Ishikawa (cell line): ENCODE results near the gene EDEM1.

Experiments used
- CEBPB ChIP-seq: IDR thresholded peaks from 2 replicates; pipeline ENCODE4 v1.6.1; 2012
- CREB1 ChIP-seq: IDR thresholded peaks from 2 replicates; pipeline ENCODE4 v1.6.1; 2012; ENCODE audit warnings: low read depth
- EP300 ChIP-seq: IDR thresholded peaks from 2 replicates; pipeline ENCODE4 v1.6.1; 2012; ENCODE audit warnings: borderline replicate concordance
- FOXM1 ChIP-seq: IDR thresholded peaks from 2 replicates; pipeline ENCODE4 v1.6.1; 2012; ENCODE audit warnings: low read depth, borderline replicate concordance
- MAX ChIP-seq: IDR thresholded peaks from 2 replicates; pipeline ENCODE4 v1.6.1; 2012
- NFIC ChIP-seq: IDR thresholded peaks from 2 replicates; pipeline ENCODE4 v1.6.1; 2012
- RAD21 ChIP-seq: IDR thresholded peaks from 2 replicates; pipeline ENCODE4 v1.6.1; 2012; ENCODE audit warnings: low read depth
- REST ChIP-seq: IDR thresholded peaks from 2 replicates; pipeline ENCODE4 v1.6.1; 2012; ENCODE audit warnings: low read depth, mild to moderate bottlenecking
- TAF1 ChIP-seq: IDR thresholded peaks from 2 replicates; pipeline ENCODE4 v1.6.1; 2012; ENCODE audit warnings: low read depth, mild to moderate bottlenecking
- TCF12 ChIP-seq: IDR thresholded peaks from 2 replicates; pipeline ENCODE4 v1.6.1; 2012; ENCODE audit warnings: low read depth
- TEAD4 ChIP-seq: IDR thresholded peaks from 2 replicates; pipeline ENCODE4 v1.6.1; 2012
- USF1 ChIP-seq: IDR thresholded peaks from 2 replicates; pipeline ENCODE4 v1.6.1; 2012
- YY1 ChIP-seq: IDR thresholded peaks from 2 replicates; pipeline ENCODE4 v1.6.1; 2012; ENCODE audit warnings: low read depth
- ZBTB7A ChIP-seq: IDR thresholded peaks from 2 replicates; pipeline ENCODE4 v1.6.1; 2012; ENCODE audit warnings: low read depth

GRCh38 chr3:5197022-5197421 lies 9.5 kb downstream of the EDEM1 start:
- TF ChIP-seq FOXM1 (no peak), EP300 (no peak), RAD21 (no peak), TAF1 (no peak), TCF12 (no peak), REST (no peak), NFIC (no peak), CREB1 (no peak), ZBTB7A (no peak), MAX (no peak), CEBPB (no peak), YY1 (no peak), USF1 (no peak), TEAD4 (no peak)
